GM12865 (cell line): ENCODE data around the gene BAHCC1.

ENCODE experiments used
- DNase-seq: peaks from one replicate; pipeline ENCODE4 v3.0.0; 2010; ENCODE audit warnings: low read depth
- H3K4me3 ChIP-seq: 2 replicates; pipeline ENCODE4 v1.5.1; 2011; ENCODE audit warnings: mild to moderate bottlenecking, low read depth, low read length, control low read depth
- TF ChIP-seq, protein P1 (sequence below): IDR thresholded peaks from 2 replicates; pipeline ENCODE4 v1.5.1; 2011; ENCODE audit warnings: low read length, control low read depth, low read depth, inconsistent platforms; ENCODE audit not compliant: insufficient read depth; ENCODE audit errors: missing control alignments

The BAHCC1 gene

DNA sequence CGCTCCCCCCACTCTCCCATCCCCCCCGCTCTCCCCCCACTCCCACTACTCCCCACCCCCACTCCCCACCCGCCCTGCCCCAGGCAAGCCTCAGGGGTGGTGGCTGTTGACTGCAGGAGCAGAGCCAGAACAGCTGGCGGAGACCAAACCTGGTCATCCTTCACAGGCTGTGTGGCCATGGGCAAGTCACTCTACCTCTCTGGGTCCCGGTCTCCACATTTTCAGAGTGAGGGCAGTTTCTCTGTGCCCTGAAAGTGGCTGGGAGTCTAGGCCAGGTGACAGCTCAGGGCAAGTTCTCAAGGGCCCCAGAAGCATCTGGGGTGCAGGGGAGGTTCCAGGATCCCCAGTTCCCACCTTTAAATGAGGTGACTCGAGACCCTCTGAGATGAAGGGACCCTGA lies 15.1 kb upstream of the BAHCC1 start:
- no peak for DNase-seq
- TF ChIP-seq, protein P1, sequence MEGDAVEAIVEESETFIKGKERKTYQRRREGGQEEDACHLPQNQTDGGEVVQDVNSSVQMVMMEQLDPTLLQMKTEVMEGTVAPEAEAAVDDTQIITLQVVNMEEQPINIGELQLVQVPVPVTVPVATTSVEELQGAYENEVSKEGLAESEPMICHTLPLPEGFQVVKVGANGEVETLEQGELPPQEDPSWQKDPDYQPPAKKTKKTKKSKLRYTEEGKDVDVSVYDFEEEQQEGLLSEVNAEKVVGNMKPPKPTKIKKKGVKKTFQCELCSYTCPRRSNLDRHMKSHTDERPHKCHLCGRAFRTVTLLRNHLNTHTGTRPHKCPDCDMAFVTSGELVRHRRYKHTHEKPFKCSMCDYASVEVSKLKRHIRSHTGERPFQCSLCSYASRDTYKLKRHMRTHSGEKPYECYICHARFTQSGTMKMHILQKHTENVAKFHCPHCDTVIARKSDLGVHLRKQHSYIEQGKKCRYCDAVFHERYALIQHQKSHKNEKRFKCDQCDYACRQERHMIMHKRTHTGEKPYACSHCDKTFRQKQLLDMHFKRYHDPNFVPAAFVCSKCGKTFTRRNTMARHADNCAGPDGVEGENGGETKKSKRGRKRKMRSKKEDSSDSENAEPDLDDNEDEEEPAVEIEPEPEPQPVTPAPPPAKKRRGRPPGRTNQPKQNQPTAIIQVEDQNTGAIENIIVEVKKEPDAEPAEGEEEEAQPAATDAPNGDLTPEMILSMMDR = no peak
- H3K4me3 ChIP-seq = no peak overlapping the region

DNA sequence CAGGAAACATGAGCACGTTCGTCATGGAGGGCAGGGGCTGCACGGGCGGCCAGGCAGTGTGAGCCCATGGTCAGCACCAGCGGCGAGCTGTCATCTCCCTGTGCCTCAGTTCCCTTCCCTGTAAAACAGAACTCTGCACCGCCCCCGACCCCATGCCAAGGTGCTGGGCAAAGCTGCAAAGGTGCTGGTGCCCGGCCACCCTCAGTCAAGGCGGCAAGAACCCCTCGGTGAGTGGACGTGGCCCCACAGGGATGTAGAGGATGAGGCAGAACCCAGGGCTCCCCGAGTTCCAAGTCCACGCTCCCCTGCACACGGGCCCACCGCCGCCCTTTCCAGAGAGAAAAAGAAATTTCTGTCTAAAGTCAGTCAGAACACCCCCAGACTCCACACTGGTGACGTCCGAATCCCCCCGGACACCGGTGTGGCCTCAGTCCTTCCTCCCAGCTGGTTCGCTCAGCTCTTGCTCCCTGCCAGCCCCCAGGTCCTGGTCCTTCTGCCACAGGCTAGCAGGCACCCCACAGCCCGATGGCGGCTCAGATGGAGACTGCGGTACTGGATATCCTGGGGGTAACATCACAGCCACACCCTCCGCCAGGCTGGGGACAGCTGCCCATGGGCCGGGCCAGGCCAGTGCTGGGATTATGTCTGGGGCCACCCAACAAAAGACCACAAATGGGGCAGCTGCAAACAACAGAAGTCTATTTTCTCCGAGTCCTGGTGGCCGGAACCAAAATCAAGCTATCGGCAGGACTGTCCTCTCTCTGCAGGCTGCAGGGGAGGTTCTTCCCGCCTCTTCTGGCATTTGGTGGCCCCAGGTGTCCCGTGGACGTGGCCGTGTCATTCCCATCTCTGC lies 14.4 kb upstream of the BAHCC1 start:
- no peak overlapping the region for H3K4me3 ChIP-seq
- DNase-seq = no peak
- TF ChIP-seq, protein P1 = no peak

DNA sequence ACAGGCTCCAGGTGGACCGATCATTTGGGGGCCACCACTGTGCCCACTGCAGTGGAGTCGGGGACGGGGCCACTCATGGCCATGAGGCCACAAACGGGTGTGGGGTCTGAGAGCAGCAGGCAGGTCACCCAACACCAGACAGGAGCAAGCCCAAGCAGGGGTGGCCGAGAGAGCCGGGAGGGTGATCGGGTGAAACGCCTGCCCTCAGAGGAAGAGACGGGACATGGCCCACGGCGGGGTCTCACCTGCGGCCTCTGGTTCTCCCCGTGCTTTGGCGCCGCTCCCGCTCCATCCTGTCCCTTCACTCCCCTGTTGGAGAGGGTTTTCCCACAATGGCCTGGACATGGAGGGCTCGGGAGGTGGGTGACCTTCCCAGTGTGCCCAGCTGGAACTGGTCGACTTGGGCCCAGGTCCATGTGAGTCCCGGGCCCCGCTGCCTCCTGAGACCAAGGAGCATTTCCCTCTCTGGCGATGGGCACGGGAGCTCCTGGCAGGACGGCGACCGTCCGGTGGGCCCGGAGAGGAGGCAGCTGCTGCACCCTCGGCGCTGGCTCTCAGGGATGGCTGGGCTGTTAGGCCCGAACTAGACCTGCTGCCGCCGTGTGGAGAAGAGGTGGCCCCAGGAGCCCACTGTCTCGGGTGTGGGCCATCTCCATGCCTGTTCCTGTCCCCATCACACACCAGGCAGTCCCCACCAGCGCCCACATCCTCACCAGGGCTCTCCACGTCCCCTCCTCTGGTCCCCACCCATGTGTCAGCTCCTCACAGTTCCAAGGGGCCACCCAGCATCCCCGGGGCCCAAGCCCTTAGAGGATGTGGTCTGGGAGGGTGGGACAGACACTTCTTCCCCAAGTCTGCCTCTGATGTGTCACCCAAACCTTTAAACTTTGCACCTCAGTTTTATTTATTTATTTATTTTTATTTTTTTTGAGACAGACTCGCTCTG lies 13.4 kb upstream of the BAHCC1 start:
- DNase-seq = no peak
- H3K4me3 ChIP-seq = no peak overlapping the region
- TF ChIP-seq, protein P1 = no peak

DNA sequence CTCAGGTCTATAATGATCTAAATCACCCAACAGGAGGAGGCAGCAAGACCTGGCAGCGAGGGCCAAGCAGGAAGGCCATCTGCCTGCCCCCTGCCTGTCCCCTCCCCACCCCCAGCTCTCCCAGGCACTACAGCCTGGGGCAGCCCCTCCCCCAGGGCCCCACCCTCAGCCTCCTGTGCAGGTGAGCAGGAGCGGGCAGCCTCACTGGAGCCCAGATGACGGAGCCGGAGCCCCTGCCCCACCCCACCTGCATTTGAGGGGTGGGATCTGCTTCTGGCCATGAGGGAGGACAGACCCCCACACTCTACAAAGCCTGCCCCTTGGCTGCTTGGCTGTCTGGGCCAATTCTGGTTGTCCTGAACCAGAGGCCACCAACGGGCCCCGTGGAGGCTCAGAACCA lies 12.4 kb upstream of the BAHCC1 start:
- TF ChIP-seq, protein P1 = no peak
- no peak overlapping the region for H3K4me3 ChIP-seq
- no peak for DNase-seq

DNA sequence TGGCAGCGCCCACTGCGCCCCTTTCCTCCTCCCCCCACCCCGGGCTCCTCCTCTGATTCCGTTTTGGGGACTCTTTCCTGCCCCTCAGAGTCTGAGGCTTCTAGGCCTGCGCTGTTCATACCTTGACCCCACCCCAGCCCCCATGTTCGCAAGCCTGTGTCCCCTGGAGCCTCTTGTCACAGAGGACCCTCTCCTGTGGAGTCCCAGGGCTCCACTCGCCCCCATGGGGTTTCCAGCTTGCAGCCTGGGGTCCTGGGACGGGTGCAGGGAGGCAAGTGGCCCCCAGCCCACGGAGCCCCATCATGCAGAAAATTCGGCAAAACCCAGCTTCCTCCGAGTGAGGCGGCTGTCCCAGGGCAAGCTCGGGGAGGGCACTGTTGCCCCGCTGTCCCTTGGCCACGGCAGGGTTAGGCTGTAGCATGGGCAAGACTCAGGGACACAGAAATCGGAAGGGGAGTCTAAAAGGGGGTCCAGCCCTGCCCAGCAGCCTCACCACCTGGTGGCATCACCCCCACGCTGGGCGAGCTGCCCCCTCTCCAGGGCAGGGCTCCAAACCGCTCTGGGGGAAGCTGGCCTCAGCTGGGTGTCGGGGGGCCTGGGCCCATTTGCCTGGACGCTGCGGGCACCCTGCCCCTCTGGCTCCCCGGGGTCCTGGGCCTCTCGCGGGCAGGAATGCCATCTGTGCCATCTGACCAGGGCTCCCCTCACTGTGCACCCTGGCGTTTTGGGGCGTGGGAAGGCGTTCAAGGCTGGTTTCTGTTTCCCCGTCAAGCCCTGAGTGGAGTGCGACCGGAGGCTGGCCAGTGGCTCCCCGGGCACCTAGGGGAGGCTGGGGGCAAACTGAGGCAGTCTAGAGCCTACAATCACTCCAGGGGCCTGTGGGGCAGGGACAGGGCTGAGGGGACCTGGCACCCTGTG lies 11.5 kb upstream of the BAHCC1 start:
- TF ChIP-seq, protein P1 = no peak
- H3K4me3 ChIP-seq = no peak overlapping the region
- no peak for DNase-seq

DNA sequence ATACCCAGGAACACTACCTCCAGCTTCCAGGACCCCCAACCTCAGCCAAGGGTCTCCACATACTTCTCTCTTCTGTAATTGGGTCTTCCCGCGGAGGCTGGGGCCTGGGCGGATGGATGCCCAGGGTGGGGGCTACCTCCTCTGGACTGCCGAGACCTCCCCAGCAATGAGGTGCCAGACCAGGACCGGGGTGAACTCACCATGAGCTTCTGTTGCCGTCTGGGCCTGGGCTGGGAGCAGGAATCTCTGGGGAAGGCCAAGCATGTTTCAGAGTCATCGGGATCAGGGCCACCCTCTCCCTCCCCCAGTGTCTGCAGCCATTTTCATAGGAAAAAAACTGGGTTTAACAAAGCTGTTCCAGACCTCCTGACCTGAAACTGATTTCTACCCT lies 10.3 kb upstream of the BAHCC1 start:
- no peak for DNase-seq
- TF ChIP-seq, protein P1 = no peak

More for the DNA sequence above, 10.3 kb upstream of the BAHCC1 start:
- no peak overlapping the region for H3K4me3 ChIP-seq
